HepG2 (cell line): Measurements from ENCODE around the gene DVL3. TPM values are rescaled to one million over a fixed set of nuclear protein-coding genes. Genes with fewer than 3 reads are reported as not detected.

Experiments used
- CBX1 ChIP-seq: IDR thresholded peaks from one replicate; pipeline ENCODE4 v1.6.1; 2016; ENCODE audit warnings: antibody characterized with exemption, low read depth
- CCDC6 ChIP-seq: sonication (generic); formaldehyde crosslinking; IDR thresholded peaks from 2 replicates; pipeline ENCODE4 v1.8.1; 2022; ENCODE audit warnings: mild to moderate bottlenecking, missing genetic modification reagents, moderate library complexity
- CENPBD1 ChIP-seq: sonication (generic); formaldehyde crosslinking; IDR thresholded peaks from 2 replicates; pipeline ENCODE4 v1.8.0; 2022; ENCODE audit warnings: missing genetic modification reagents, low read depth, mild to moderate bottlenecking, borderline replicate concordance
- HINFP ChIP-seq: sonication (generic); formaldehyde crosslinking; IDR thresholded peaks from 2 replicates; pipeline ENCODE4 v1.4.0; 2020; ENCODE audit warnings: low read depth, mild to moderate bottlenecking, missing genetic modification reagents
- MAF1 ChIP-seq: sonication (generic); formaldehyde crosslinking; IDR thresholded peaks from 2 replicates; pipeline ENCODE4 v1.5.0; 2020; ENCODE audit warnings: missing genetic modification reagents, borderline replicate concordance
- RBM22 ChIP-seq: fragments of 200-400 bp; formaldehyde crosslinking; optimal IDR thresholded peaks from 2 replicates; pipeline ENCODE3; 2017; ENCODE audit warnings: mild to moderate bottlenecking, low read length, moderate library complexity
- SRY ChIP-seq: sonication (generic); formaldehyde crosslinking; IDR thresholded peaks from 2 replicates; pipeline ENCODE4 v1.8.0; 2022; ENCODE audit warnings: mild to moderate bottlenecking, missing genetic modification reagents
- ZBTB3 ChIP-seq: sonication (generic); formaldehyde crosslinking; IDR thresholded peaks from 2 replicates; pipeline ENCODE4 v1.4.0; 2020; ENCODE audit warnings: low read depth, mild to moderate bottlenecking, moderate library complexity, missing genetic modification reagents, borderline replicate concordance
- ZNF232 ChIP-seq: sonication (generic); formaldehyde crosslinking; IDR thresholded peaks from 2 replicates; pipeline ENCODE4 v1.4.0; 2020; ENCODE audit warnings: missing genetic modification reagents, borderline replicate concordance
- ZNF275 ChIP-seq: sonication (generic); formaldehyde crosslinking; IDR thresholded peaks from 2 replicates; pipeline ENCODE4 v1.8.0; 2022; ENCODE audit warnings: missing genetic modification reagents, mild to moderate bottlenecking, inconsistent platforms, borderline replicate concordance
- ZNF329 ChIP-seq: sonication (generic); formaldehyde crosslinking; IDR thresholded peaks from 2 replicates; pipeline ENCODE4 v1.9.0; 2021; ENCODE audit warnings: low read depth, mild to moderate bottlenecking, missing genetic modification reagents
- ZNF335 ChIP-seq: sonication (generic); formaldehyde crosslinking; IDR thresholded peaks from 2 replicates; pipeline ENCODE4 v1.4.0; 2020; ENCODE audit warnings: missing genetic modification reagents
- ZNF75D ChIP-seq: sonication (generic); formaldehyde crosslinking; IDR thresholded peaks from 2 replicates; pipeline ENCODE4 v1.8.1; 2023; ENCODE audit warnings: missing genetic modification reagents, mild to moderate bottlenecking, borderline replicate concordance
- polyA plus RNA-seq, 8 experiments: library from polyadenylated mRNA; depleted of rRNA in 3 of 8; stranded (reverse) in 7 of 8; unstranded in 1 of 8; fragments of >200 nt; fragmentation: Illumina TruSeq in 4 of 8; extraction: Trizol in 4 of 8; gene quantifications; 2 replicates each; pipeline versions ENCODE4 v1.2.1 to v1.2.3, GENCODE V29; 2011 to 2016; ENCODE audit warnings: low read depth in 4 of 8, missing spikeins in 1 of 8, mixed read lengths in 1 of 8; ENCODE audit not compliant: insufficient read depth in 1 of 8
- total RNA-seq, 5 experiments: library from RNA; depleted of rRNA; stranded (reverse); fragments of >200 nt; fragmentation: Illumina TruSeq; extraction: Trizol; gene quantifications; 2 replicates each; pipeline ENCODE4 v1.2.3, GENCODE V29; 2016; ENCODE audit warnings: low read depth in 1 of 5
- TF ChIP-seq, protein P1 (sequence below): sonication (generic); formaldehyde crosslinking; IDR thresholded peaks from 2 replicates; pipeline ENCODE4 v1.4.0; 2020; ENCODE audit warnings: low read depth, missing genetic modification reagents
- TF ChIP-seq, protein P2 (sequence below): sonication (generic); formaldehyde crosslinking; IDR thresholded peaks from 2 replicates; pipeline ENCODE4 v1.4.0; 2020; ENCODE audit warnings: missing genetic modification reagents

The DVL3 gene
- total and polyA plus RNA-seq, 2 of the 13 experiments (the other 11 are each of a cell fraction or from before 2014, with no cell fraction given), result 29.0 to 36.1 TPM

GRCh38 chr3:184133840-184134745, 21.1 kb upstream of the DVL3 start (continued):
- TF ChIP-seq, protein P1, sequence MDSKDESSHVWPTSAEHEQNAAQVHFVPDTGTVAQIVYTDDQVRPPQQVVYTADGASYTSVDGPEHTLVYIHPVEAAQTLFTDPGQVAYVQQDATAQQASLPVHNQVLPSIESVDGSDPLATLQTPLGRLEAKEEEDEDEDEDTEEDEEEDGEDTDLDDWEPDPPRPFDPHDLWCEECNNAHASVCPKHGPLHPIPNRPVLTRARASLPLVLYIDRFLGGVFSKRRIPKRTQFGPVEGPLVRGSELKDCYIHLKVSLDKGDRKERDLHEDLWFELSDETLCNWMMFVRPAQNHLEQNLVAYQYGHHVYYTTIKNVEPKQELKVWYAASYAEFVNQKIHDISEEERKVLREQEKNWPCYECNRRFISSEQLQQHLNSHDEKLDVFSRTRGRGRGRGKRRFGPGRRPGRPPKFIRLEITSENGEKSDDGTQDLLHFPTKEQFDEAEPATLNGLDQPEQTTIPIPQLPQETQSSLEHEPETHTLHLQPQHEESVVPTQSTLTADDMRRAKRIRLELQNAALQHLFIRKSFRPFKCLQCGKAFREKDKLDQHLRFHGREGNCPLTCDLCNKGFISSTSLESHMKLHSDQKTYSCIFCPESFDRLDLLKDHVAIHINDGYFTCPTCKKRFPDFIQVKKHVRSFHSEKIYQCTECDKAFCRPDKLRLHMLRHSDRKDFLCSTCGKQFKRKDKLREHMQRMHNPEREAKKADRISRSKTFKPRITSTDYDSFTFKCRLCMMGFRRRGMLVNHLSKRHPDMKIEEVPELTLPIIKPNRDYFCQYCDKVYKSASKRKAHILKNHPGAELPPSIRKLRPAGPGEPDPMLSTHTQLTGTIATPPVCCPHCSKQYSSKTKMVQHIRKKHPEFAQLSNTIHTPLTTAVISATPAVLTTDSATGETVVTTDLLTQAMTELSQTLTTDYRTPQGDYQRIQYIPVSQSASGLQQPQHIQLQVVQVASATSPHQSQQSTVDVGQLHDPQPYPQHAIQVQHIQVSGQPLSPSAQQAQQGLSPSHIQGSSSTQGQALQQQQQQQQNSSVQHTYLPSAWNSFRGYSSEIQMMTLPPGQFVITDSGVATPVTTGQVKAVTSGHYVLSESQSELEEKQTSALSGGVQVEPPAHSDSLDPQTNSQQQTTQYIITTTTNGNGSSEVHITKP (CRISPR knock-in tag), result peak; percentile 75; the same call in 1 of the 2 replicates
- TF ChIP-seq ZNF335 (peak; percentile 52; the same call in 1 of the 2 replicates), MAF1 (CRISPR knock-in tag) (no peak), ZNF329 (no peak), CBX1 (peak; percentile 43), CCDC6 (CRISPR knock-in tag) (peak; percentile 72; the same call in 1 of the 2 replicates), SRY (peak; percentile 87; the same call in 1 of the 2 replicates), ZNF75D (CRISPR knock-in tag) (0 out of 2 replicates have a peak, but pooled peaks have one; percentile 57), ZBTB3 (CRISPR knock-in tag) (peak; percentile 65; the same call in 1 of the 2 replicates), ZNF275 (CRISPR knock-in tag) (no peak), CENPBD1 (CRISPR knock-in tag) (0 out of 2 replicates have a peak, but pooled peaks have one; percentile 69), ZNF232 (CRISPR knock-in tag) (peak; percentile 69; the same call in 1 of the 2 replicates), RBM22 (no peak), HINFP (0 out of 2 replicates have a peak, but pooled peaks have one; percentile 80)
- TF ChIP-seq, protein P2, sequence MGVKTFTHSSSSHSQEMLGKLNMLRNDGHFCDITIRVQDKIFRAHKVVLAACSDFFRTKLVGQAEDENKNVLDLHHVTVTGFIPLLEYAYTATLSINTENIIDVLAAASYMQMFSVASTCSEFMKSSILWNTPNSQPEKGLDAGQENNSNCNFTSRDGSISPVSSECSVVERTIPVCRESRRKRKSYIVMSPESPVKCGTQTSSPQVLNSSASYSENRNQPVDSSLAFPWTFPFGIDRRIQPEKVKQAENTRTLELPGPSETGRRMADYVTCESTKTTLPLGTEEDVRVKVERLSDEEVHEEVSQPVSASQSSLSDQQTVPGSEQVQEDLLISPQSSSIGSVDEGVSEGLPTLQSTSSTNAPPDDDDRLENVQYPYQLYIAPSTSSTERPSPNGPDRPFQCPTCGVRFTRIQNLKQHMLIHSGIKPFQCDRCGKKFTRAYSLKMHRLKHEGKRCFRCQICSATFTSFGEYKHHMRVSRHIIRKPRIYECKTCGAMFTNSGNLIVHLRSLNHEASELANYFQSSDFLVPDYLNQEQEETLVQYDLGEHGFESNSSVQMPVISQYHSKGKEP (CRISPR knock-in tag), result 0 out of 2 replicates have a peak, but pooled peaks have one; percentile 47
